ENCODE data around the gene NRIP3.

NRIP3 gene

DNA sequence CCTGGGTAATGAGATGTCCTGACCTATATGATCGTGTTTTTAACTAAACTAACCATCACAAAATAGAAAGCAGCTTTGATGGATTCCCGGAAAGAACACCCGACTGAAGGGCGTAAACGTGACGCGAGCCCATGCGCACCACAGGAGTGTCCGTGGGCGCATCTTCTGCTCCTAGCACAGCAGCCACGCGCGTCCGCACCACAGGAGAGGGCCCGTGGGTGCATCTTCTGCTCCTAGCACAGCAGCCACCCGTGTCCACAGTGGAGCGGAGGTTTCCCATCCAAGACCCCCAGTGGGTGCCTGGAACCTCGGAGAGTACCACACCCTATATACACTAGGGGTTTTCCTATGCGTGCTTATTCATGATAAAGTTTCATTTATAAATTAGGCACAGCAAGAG, 36.1 kb upstream of the NRIP3 start:
- Histone ChIP-seq H4K91ac (ENCODE audit: low read depth, low read length) (no peak overlapping the region), H2AFZ (ENCODE audit: insufficient read depth, low read length, poor library complexity) (no peak overlapping the region), H3K14ac (ENCODE audit: low read length) (no peak overlapping the region), H2AK5ac (ENCODE audit: low read length) (no peak overlapping the region), H3K4me2 (ENCODE audit: low read length) (no peak overlapping the region), H4K12ac (ENCODE audit: low read depth, low read length) (no peak overlapping the region), H3K4ac (ENCODE audit: low read depth, low read length) (no peak overlapping the region), H3K36me3 (ENCODE audit: control insufficient read depth in 1 of 2, insufficient read depth in 2 of 2, low read length in 2 of 2) (no peaks in the 10 kb centered on the region), H2BK5ac (ENCODE audit: low read depth, low read length, poor library complexity) (no peak overlapping the region), H3K23ac (ENCODE audit: low read length) (no peak overlapping the region), H3K79me1 (ENCODE audit: low read length) (no peaks in the 10 kb centered on the region), H4K8ac (ENCODE audit: low read depth, low read length) (no peak overlapping the region), H3K27ac (ENCODE audit: low read depth, low read length) (no peak overlapping the region), H3K27me3 (ENCODE audit: insufficient read depth, low read length) (no peaks in the 10 kb centered on the region), H2BK12ac (ENCODE audit: low read length) (no peak overlapping the region), H2BK120ac (ENCODE audit: insufficient read depth, low read length, poor library complexity) (no peak overlapping the region), H3K4me1 (ENCODE audit: control insufficient read depth in 1 of 2, insufficient read depth in 2 of 2, low read length in 2 of 2) (no peaks in the 10 kb centered on the region), H3K4me3 (ENCODE audit: low read depth, low read length) (no peak overlapping the region), H3K9ac (ENCODE audit: low read length) (no peak overlapping the region), H3K79me2 (ENCODE audit: control insufficient read depth, insufficient read depth, low read length, poor library complexity) (no peaks in the 10 kb centered on the region), H3K18ac (ENCODE audit: low read length) (no peak overlapping the region), H3K9me3 (ENCODE audit: insufficient read depth, low read depth, low read length) (peaks cover 4% of the 10 kb centered on the region)
- no CpG with 5 or more reads among the region's 19 CpGs for WGBS (ENCODE audit: extremely low coverage, insufficient coverage, insufficient read length)
- DNase-seq, result no peak

- no peak overlapping the region for H3K4me2 ChIP-seq (ENCODE audit: low read length)
- H2BK5ac ChIP-seq (ENCODE audit: low read depth, low read length, poor library complexity), result no peak overlapping the region
- no peak overlapping the region for H3K9ac ChIP-seq (ENCODE audit: low read length)
- H3K4me1 ChIP-seq (ENCODE audit: control insufficient read depth in 1 of 2, insufficient read depth in 2 of 2, low read length in 2 of 2), result no peaks in the 10 kb centered on the region
- no peaks in the 10 kb centered on the region for H3K79me2 ChIP-seq (ENCODE audit: control insufficient read depth, insufficient read depth, low read length, poor library complexity)
- no peak overlapping the region for H3K4ac ChIP-seq (ENCODE audit: low read depth, low read length)
- no peak overlapping the region for H3K27ac ChIP-seq (ENCODE audit: low read depth, low read length)
- H4K8ac ChIP-seq (ENCODE audit: low read depth, low read length), result no peak overlapping the region
- no peaks in the 10 kb centered on the region for H3K79me1 ChIP-seq (ENCODE audit: low read length)
- H2AK5ac ChIP-seq (ENCODE audit: low read length), result no peak overlapping the region
- no peak overlapping the region for H2AFZ ChIP-seq (ENCODE audit: insufficient read depth, low read length, poor library complexity)
- no peak overlapping the region for H3K14ac ChIP-seq (ENCODE audit: low read length)
- no peak overlapping the region for H4K12ac ChIP-seq (ENCODE audit: low read depth, low read length)
- H2BK120ac ChIP-seq (ENCODE audit: insufficient read depth, low read length, poor library complexity), result no peak overlapping the region
- H3K9me3 ChIP-seq (ENCODE audit: insufficient read depth, low read depth, low read length), result peaks cover 4% of the 10 kb centered on the region
- no peak overlapping the region for H4K91ac ChIP-seq (ENCODE audit: low read depth, low read length)
- peak; percentile 62 to 78 for DNase-seq
- no peaks in the 10 kb centered on the region for H3K27me3 ChIP-seq (ENCODE audit: insufficient read depth, low read length)
- WGBS (ENCODE audit: extremely low coverage, insufficient coverage, insufficient read length), result no CpG with 5 or more reads among the region's 9 CpGs
- no peak overlapping the region for H3K4me3 ChIP-seq (ENCODE audit: low read depth, low read length)
- H3K23ac ChIP-seq (ENCODE audit: low read length), result no peak overlapping the region
- H3K36me3 ChIP-seq (ENCODE audit: control insufficient read depth in 1 of 2, insufficient read depth in 2 of 2, low read length in 2 of 2), result no peaks in the 10 kb centered on the region
- H2BK12ac ChIP-seq (ENCODE audit: low read length), result no peak overlapping the region
- no peak overlapping the region for H3K18ac ChIP-seq (ENCODE audit: low read length)
These were observed 35.4 kb upstream of the NRIP3 start for GRCh38 chr11:9039198-9039597.

DNA sequence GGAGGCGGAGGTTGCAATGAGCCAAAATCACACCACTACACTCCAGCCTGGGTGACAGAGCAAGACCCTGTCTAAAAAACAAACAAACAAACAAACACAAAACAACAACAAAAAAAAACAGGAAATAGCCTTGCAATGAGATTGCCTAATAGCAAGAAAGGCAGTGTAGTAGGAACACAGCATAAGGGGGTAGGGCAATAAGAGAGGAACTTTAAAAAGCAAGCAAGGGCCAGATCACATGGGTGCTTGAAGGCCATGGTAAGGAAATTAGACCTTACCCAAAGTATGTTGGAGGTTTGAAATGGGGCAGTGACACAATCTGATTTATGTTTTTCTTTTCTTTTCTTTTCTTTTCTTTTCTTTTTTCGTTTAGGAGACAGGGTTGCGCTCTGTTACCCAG, 34.7 kb upstream of the NRIP3 start:
- Histone ChIP-seq H4K8ac (ENCODE audit: low read depth, low read length) (no peak overlapping the region), H3K9ac (ENCODE audit: low read length) (no peak overlapping the region), H3K79me2 (ENCODE audit: control insufficient read depth, insufficient read depth, low read length, poor library complexity) (no peaks in the 10 kb centered on the region), H3K27ac (ENCODE audit: low read depth, low read length) (no peak overlapping the region), H3K27me3 (ENCODE audit: insufficient read depth, low read length) (no peaks in the 10 kb centered on the region), H4K12ac (ENCODE audit: low read depth, low read length) (no peak overlapping the region), H3K14ac (ENCODE audit: low read length) (no peak overlapping the region), H2AK5ac (ENCODE audit: low read length) (no peak overlapping the region), H3K4me2 (ENCODE audit: low read length) (no peak overlapping the region), H2BK5ac (ENCODE audit: low read depth, low read length, poor library complexity) (no peak overlapping the region), H3K79me1 (ENCODE audit: low read length) (no peaks in the 10 kb centered on the region), H2AFZ (ENCODE audit: insufficient read depth, low read length, poor library complexity) (no peak overlapping the region), H3K36me3 (ENCODE audit: control insufficient read depth in 1 of 2, insufficient read depth in 2 of 2, low read length in 2 of 2) (no peaks in the 10 kb centered on the region), H3K4ac (ENCODE audit: low read depth, low read length) (no peak overlapping the region), H3K9me3 (ENCODE audit: insufficient read depth, low read depth, low read length) (peaks cover 4% of the 10 kb centered on the region), H3K23ac (ENCODE audit: low read length) (no peak overlapping the region), H3K18ac (ENCODE audit: low read length) (no peak overlapping the region), H3K4me3 (ENCODE audit: low read depth, low read length) (no peak overlapping the region), H2BK120ac (ENCODE audit: insufficient read depth, low read length, poor library complexity) (no peak overlapping the region), H4K91ac (ENCODE audit: low read depth, low read length) (no peak overlapping the region), H3K4me1 (ENCODE audit: control insufficient read depth in 1 of 2, insufficient read depth in 2 of 2, low read length in 2 of 2) (no peaks in the 10 kb centered on the region), H2BK12ac (ENCODE audit: low read length) (no peak overlapping the region)
- DNase-seq, result no peak
- no CpG with 5 or more reads among the region's 3 CpGs for WGBS (ENCODE audit: extremely low coverage, insufficient coverage, insufficient read length)

DNA sequence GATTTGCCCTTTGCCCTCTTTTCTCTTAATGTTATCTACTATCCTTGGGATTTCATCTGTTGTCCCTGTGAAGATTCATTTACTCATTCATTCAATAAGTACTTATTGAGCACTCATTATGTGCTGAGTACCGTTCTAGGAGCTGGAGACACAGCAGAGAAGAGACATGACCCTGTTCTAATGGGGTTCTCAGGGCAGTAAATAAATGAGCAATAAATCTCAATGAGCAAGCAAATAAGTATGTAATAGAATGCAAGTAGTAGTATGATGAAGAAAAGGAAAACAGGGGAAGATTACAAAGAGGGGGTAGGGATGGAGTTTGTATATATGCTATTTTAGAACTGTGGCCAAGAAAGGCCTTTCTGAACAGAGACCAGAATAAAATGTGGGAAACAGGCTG, 34.2 kb upstream of the NRIP3 start:
- Histone ChIP-seq H4K91ac (ENCODE audit: low read depth, low read length) (no peak overlapping the region), H2BK120ac (ENCODE audit: insufficient read depth, low read length, poor library complexity) (no peak overlapping the region), H3K4me2 (ENCODE audit: low read length) (no peak overlapping the region), H4K8ac (ENCODE audit: low read depth, low read length) (no peak overlapping the region), H4K12ac (ENCODE audit: low read depth, low read length) (no peak overlapping the region), H3K23ac (ENCODE audit: low read length) (no peak overlapping the region), H2AK5ac (ENCODE audit: low read length) (no peak overlapping the region), H3K4ac (ENCODE audit: low read depth, low read length) (no peak overlapping the region), H2AFZ (ENCODE audit: insufficient read depth, low read length, poor library complexity) (no peak overlapping the region), H3K79me2 (ENCODE audit: control insufficient read depth, insufficient read depth, low read length, poor library complexity) (no peaks in the 10 kb centered on the region), H3K9ac (ENCODE audit: low read length) (no peak overlapping the region), H3K4me1 (ENCODE audit: control insufficient read depth in 1 of 2, insufficient read depth in 2 of 2, low read length in 2 of 2) (no peaks in the 10 kb centered on the region), H3K9me3 (ENCODE audit: insufficient read depth, low read depth, low read length) (peaks cover 4% of the 10 kb centered on the region), H2BK12ac (ENCODE audit: low read length) (no peak overlapping the region), H3K79me1 (ENCODE audit: low read length) (no peaks in the 10 kb centered on the region), H3K4me3 (ENCODE audit: low read depth, low read length) (no peak overlapping the region), H3K27ac (ENCODE audit: low read depth, low read length) (no peak overlapping the region), H3K18ac (ENCODE audit: low read length) (no peak overlapping the region), H3K36me3 (ENCODE audit: control insufficient read depth in 1 of 2, insufficient read depth in 2 of 2, low read length in 2 of 2) (no peaks in the 10 kb centered on the region), H3K27me3 (ENCODE audit: insufficient read depth, low read length) (no peaks in the 10 kb centered on the region), H2BK5ac (ENCODE audit: low read depth, low read length, poor library complexity) (no peak overlapping the region), H3K14ac (ENCODE audit: low read length) (no peak overlapping the region)
- no CpG with 5 or more reads among the region's 1 CpG for WGBS (ENCODE audit: extremely low coverage, insufficient coverage, insufficient read length)
- no peak for DNase-seq
